ENCODE results near the gene MYL12B.
"Not testable (repeated sequence)": the region's sequence is repeated elsewhere in the genome, so short reads cannot be mapped to it uniquely, and the experiment has no call there.

The MYL12B gene

GRCh38 chr18:3261373-3262233 is at the start of gene MYL12B:
MYL12B (plus strand) TSS chr18:3262133; CDS start chr18:3272899, 10,766 bp downstream.
- no peak for FAIRE-seq

- no peak for FAIRE-seq
These were observed 49.3 kb upstream of the MYL12B start for GRCh38 chr18:3212657-3213056.

GRCh38 chr18:3213300-3214059 is 48.5 kb upstream of the MYL12B start:
- FAIRE-seq, result no peak

- FAIRE-seq, result no peak
These were observed 46.9 kb upstream of the MYL12B start for GRCh38 chr18:3214855-3215637.

- no peak for FAIRE-seq
These were observed 44.9 kb upstream of the MYL12B start for GRCh38 chr18:3216987-3217386.

- FAIRE-seq, result no peak
These were observed 43.8 kb upstream of the MYL12B start for GRCh38 chr18:3217948-3218647.

GRCh38 chr18:3218819-3219218 is 43.1 kb upstream of the MYL12B start:
- no peak for FAIRE-seq

- FAIRE-seq, result no peak
These were observed 42.7 kb upstream of the MYL12B start for GRCh38 chr18:3219241-3219630.

GRCh38 chr18:3219631-3220335 is 42.1 kb upstream of the MYL12B start, which contains the start of gene MYOM1:
MYOM1 (minus strand) TSS chr18:3219968; CDS start chr18:3215223, 4,745 bp downstream.
- FAIRE-seq, result no peak

GRCh38 chr18:3220868-3221267 is 41.1 kb upstream of the MYL12B start:
- not testable (repeated sequence) for FAIRE-seq

GRCh38 chr18:3221496-3221895 is 40.4 kb upstream of the MYL12B start:
- FAIRE-seq, result no peak

- FAIRE-seq, result no peak
These were observed 38.6 kb upstream of the MYL12B start for GRCh38 chr18:3223356-3223755.

GRCh38 chr18:3224223-3224622 is 37.7 kb upstream of the MYL12B start:
- FAIRE-seq, result no peak

GRCh38 chr18:3225588-3225987 is 36.3 kb upstream of the MYL12B start:
- no peak for FAIRE-seq

- no peak for FAIRE-seq
These were observed 35.9 kb upstream of the MYL12B start for GRCh38 chr18:3226048-3226447.

- FAIRE-seq, result no peak
These were observed 31.3 kb upstream of the MYL12B start for GRCh38 chr18:3230401-3231334.

- FAIRE-seq, result no peak
These were observed 28.9 kb upstream of the MYL12B start for GRCh38 chr18:3233004-3233403.

GRCh38 chr18:3233433-3234168 is 28.3 kb upstream of the MYL12B start:
- FAIRE-seq, result no peak

GRCh38 chr18:3234457-3234856 is 27.5 kb upstream of the MYL12B start:
- no peak for FAIRE-seq

GRCh38 chr18:3235846-3236245 is 26.1 kb upstream of the MYL12B start:
- no peak for FAIRE-seq

All from A204.1 (cell line).